ENCODE results near the gene DHX35.

GRCh38 chr20:38985603-38986170 is 23.5 kb downstream of the DHX35 start:
- TF ChIP-seq CREB1 (CRISPR knock-in tag; IDR thresholded peaks at IDR 0.05; ENCODE audit: low read depth): no peak
- no peak for TF ChIP-seq CTCF (conservative IDR thresholded peaks at IDR 0.05; ENCODE audit: low read depth in 2 of 2)
- TF ChIP-seq NANOG (IDR thresholded peaks at IDR 0.05; ENCODE audit: borderline replicate concordance): no peak
- no peak for TF ChIP-seq POLR2AphosphoS5 (IDR thresholded peaks at IDR 0.05; ENCODE audit: low read depth)
- TF ChIP-seq REST (IDR thresholded peaks at IDR 0.05; ENCODE audit: unreplicated experiment): no peak
- TF ChIP-seq EZH2phosphoT487 (IDR thresholded peaks at IDR 0.05; ENCODE audit: unreplicated experiment): no peak
- no peak for TF ChIP-seq EZH2 (IDR thresholded peaks at IDR 0.05; ENCODE audit: low read depth, unreplicated experiment)
- TF ChIP-seq ZNF114 (CRISPR knock-in tag; IDR thresholded peaks at IDR 0.05): no peak
